GM12878 (cell line): Measurements from ENCODE around the gene ZNF483. TPM values are rescaled to one million over a fixed set of nuclear protein-coding genes. Genes with fewer than 3 reads are reported as not detected.

ENCODE experiments used
- ATAC-seq: fragments of 200-7000 bp; cut with Tn5 transposase; 3 replicates; pipeline ENCODE4 v1.9.1; 2020; ENCODE audit warnings: mild to moderate bottlenecking, moderate library complexity
- BruUV-seq: library from RNA; stranded (reverse); fragments of 400-500 nt; replicated peaks from 2 replicates; lab custom pipeline; 2021; lab: Mats Ljungman, UMichigan
- CTCF ChIA-PET: fragments of 300-600 bp; sonication (Branson Sonifier 250); formaldehyde crosslinking; extraction: SDS; loops from one replicate; lab custom pipeline; 2021; ENCODE audit warnings: inconsistent platforms; lab: Yijun Ruan, JAX
- POLR2A ChIA-PET: fragments of 350-600 bp; formaldehyde crosslinking; extraction: SDS; loops from one replicate; lab custom pipeline; 2021; ENCODE audit warnings: inconsistent platforms; lab: Charles Lee
- RAD21 ChIA-PET: fragments of 300-600 bp; sonication (Branson Sonifier 250); formaldehyde crosslinking; loops from one replicate; lab custom pipeline; 2023; ENCODE audit warnings: antibody characterized with exemption; ENCODE audit not compliant: unreplicated experiment; lab: Charles Lee
- SMC1A ChIA-PET: fragments of 300-600 bp; sonication (Branson Sonifier 250); formaldehyde crosslinking; loops from one replicate; lab custom pipeline; 2023; ENCODE audit not compliant: unreplicated experiment, uncharacterized antibody; lab: Charles Lee
- DNase-seq: peaks from one replicate; pipeline ENCODE4 v3.0.0-alpha.2; 2011; ENCODE audit warnings: low read depth, low spot score
- FAIRE-seq: peaks from 3 replicates; lab custom pipeline; 2011; peaks lifted over from hg19 to GRCh38; lab: Jason Lieb, UNC
- H2AFZ ChIP-seq: 2 replicates; pipeline ENCODE4 v1.6.0; 2011; ENCODE audit warnings: low read depth, low read length, control low read depth; ENCODE audit not compliant: control insufficient read depth
- H3K27ac ChIP-seq: 2 replicates; pipeline ENCODE4 v1.5.1; 2011; ENCODE audit warnings: control low read depth; ENCODE audit not compliant: control insufficient read depth, insufficient read depth
- H3K27me3 ChIP-seq, 2 experiments: replicated peaks in 1 of 2; 2 replicates each; pipeline versions ENCODE4 v1.6.0 to v1.6.1; 2011; ENCODE audit warnings: low read length in 1 of 2; ENCODE audit not compliant: control insufficient read depth in 2 of 2, insufficient read depth in 2 of 2
- H3K36me3 ChIP-seq, 2 experiments: 2 replicates each; pipeline ENCODE4 v1.5.1; 2011; ENCODE audit warnings: low read length in 1 of 2; ENCODE audit not compliant: control insufficient read depth in 2 of 2, insufficient read depth in 2 of 2
- H3K4me1 ChIP-seq: 2 replicates; pipeline ENCODE4 v1.6.1; 2011; ENCODE audit warnings: mild to moderate bottlenecking, low read length, moderate library complexity, mixed read lengths; ENCODE audit not compliant: control insufficient read depth, insufficient read depth
- H3K4me2 ChIP-seq: 2 replicates; pipeline ENCODE4 v1.6.0; 2011; ENCODE audit warnings: control low read depth; ENCODE audit not compliant: control insufficient read depth, insufficient read depth
- H3K4me3 ChIP-seq: fragments of 200-600 bp; sonication (generic); 2 replicates; pipeline ENCODE4 v1.5.1; 2016
- H3K79me2 ChIP-seq: 2 replicates; pipeline ENCODE4 v1.6.0; 2011; ENCODE audit warnings: low read length; ENCODE audit not compliant: control insufficient read depth, insufficient read depth
- H3K9ac ChIP-seq: 2 replicates; pipeline ENCODE4 v1.8.0; 2011; ENCODE audit warnings: low read length, control low read depth, mixed read lengths; ENCODE audit not compliant: control insufficient read depth, insufficient read depth
- H3K9me3 ChIP-seq: replicated peaks from 3 replicates; pipeline ENCODE4 v1.5.1; 2011; ENCODE audit warnings: mild to moderate bottlenecking, low read length; ENCODE audit not compliant: control insufficient read depth, insufficient read depth
- H4K20me1 ChIP-seq: 2 replicates; pipeline ENCODE4 v1.6.0; 2011; ENCODE audit not compliant: control insufficient read depth, insufficient read depth
- ASH2L ChIP-seq: fragments of 300-600, 200-600 bp; sonication (generic); IDR thresholded peaks from 2 replicates; pipeline ENCODE4 v1.6.1; 2017; ENCODE audit warnings: low read depth, mild to moderate bottlenecking, borderline replicate concordance
- BMI1 ChIP-seq: fragments of 450-650 bp; IDR thresholded peaks from 2 replicates; pipeline ENCODE4 v1.6.1; 2016; ENCODE audit warnings: mild to moderate bottlenecking, moderate library complexity, borderline replicate concordance
- CBFB ChIP-seq: IDR thresholded peaks from 2 replicates; pipeline ENCODE4 v1.6.1; 2016; ENCODE audit warnings: antibody characterized with exemption, low read depth
- CEBPB ChIP-seq, 2 experiments: fragments of 150-350 bp in 1 of 2; IDR thresholded peaks; 2 replicates each; pipeline ENCODE4 v1.6.1; 2012 to 2014; ENCODE audit warnings: low read depth in 2 of 2, low read length in 2 of 2, borderline replicate concordance in 1 of 2, inconsistent platforms in 1 of 2
- DPF2 ChIP-seq: fragments of 450-650 bp; IDR thresholded peaks from 2 replicates; pipeline ENCODE4 v1.6.1; 2017; ENCODE audit warnings: mild to moderate bottlenecking
- FOS ChIP-seq: IDR thresholded peaks from 3 replicates; pipeline ENCODE4 v1.6.1; 2011; ENCODE audit warnings: borderline replicate concordance; ENCODE audit not compliant: insufficient read length; ENCODE audit errors: extremely low read depth
- HDGF ChIP-seq: fragments of 450-650 bp; IDR thresholded peaks from 2 replicates; pipeline ENCODE4 v1.6.1; 2016; ENCODE audit warnings: antibody characterized with exemption
- KDM1A ChIP-seq: fragments of 200-600 bp; sonication (generic); IDR thresholded peaks from 2 replicates; pipeline ENCODE4 v1.6.1; 2016; ENCODE audit warnings: borderline replicate concordance
- NFYA ChIP-seq: IDR thresholded peaks from 2 replicates; pipeline ENCODE4 v1.6.1; 2011; ENCODE audit warnings: low read depth, mild to moderate bottlenecking, low read length, improper control_type of control experiment, borderline replicate concordance
- POLR2A ChIP-seq: IDR thresholded peaks from 2 replicates; pipeline ENCODE4 v1.6.1; 2011; ENCODE audit warnings: low read depth, mild to moderate bottlenecking, low read length
- POLR2AphosphoS5 ChIP-seq: IDR thresholded peaks from 2 replicates; pipeline ENCODE4 v1.6.1; 2011; ENCODE audit warnings: mild to moderate bottlenecking, low read length, inconsistent platforms
- TCF12 ChIP-seq: IDR thresholded peaks from 2 replicates; pipeline ENCODE4 v1.6.1; 2011; ENCODE audit warnings: low read depth, mild to moderate bottlenecking, low read length
- whole genome bisulfite sequencing: methylation state at CpG from one replicate; pipeline ENCODE4 v1.1.6; 2016; ENCODE audit warnings: low lambda C conversion rate; ENCODE audit not compliant: insufficient replicate concordance, insufficient coverage; ENCODE audit errors: missing lambda C conversion rate; 5-methylcytosine and 5-hydroxymethylcytosine counted together
- in situ Hi-C: fragments of 300-500 bp; cut with MboI; formaldehyde crosslinking; loops from 9 replicates; pipeline ENCODE4 v1.14.3; 2018; ENCODE audit warnings: mixed read lengths
- intact Hi-C: fragments of 100-400 bp; cut with micrococcal nuclease; formaldehyde crosslinking; loops from one replicate; pipeline ENCODE4 v1.14.2; 2022; ENCODE audit not compliant: unreplicated experiment
- polyA plus RNA-seq, 11 experiments: library from polyadenylated mRNA; depleted of rRNA in 4 of 11; unstranded in 6 of 11; stranded (reverse) in 5 of 11; fragments of >200 nt; fragmentation: Nextera tagmentation in 4 of 11; fragmentation: Illumina TruSeq in 1 of 11; extraction: Ambion mirVana in 4 of 11; extraction: Trizol in 1 of 11; gene quantifications; 1 replicate in 1 of 11; 2 replicates in 10 of 11; pipeline versions ENCODE4 v1.2.1 to v1.2.3, GENCODE V29; 2011 to 2016; ENCODE audit warnings: inconsistent platforms in 2 of 11, missing spikeins in 2 of 11, low read depth in 1 of 11
- total RNA-seq, 4 experiments: library from RNA; depleted of rRNA in 3 of 4; stranded (reverse); fragments of >200 nt in 3 of 4; fragmentation: Illumina TruSeq in 1 of 4; extraction: Trizol in 1 of 4; gene quantifications; 2 replicates each; pipeline versions ENCODE4 v1.2.1 to v1.2.3, GENCODE V29; 2013 to 2021
- TF ChIP-seq, protein P1 (sequence below): fragments of 450-650 bp; formaldehyde crosslinking; IDR thresholded peaks from 2 replicates; pipeline ENCODE4 v1.5.0; 2022; ENCODE audit warnings: mild to moderate bottlenecking, missing genetic modification characterization

Gene ZNF483
- total and polyA plus RNA-seq, 10 of the 15 experiments (the other 5 are each of a cell fraction or from before 2014, with no cell fraction given): 0.03 to 0.76 (median 0.26) TPM; not detected in 1

DNA sequence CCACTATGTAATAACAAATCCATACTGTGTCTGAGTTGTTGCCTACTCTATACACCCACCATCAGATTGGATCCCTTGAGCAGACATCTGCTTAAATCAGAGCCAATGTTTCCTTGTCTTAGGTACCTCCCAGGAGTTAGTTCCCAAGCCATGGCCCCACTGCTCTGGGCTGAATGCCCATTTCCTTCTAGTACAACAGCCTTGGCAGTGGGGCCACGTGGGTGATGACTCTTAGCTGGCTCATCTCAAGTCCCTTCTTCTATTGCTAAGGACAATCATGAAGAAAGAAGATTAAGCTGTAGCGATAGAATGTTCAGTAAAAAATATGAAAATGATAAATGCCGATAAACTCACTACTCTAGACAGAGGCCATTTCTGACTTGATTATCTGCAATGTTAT, 57.9 kb downstream of the ZNF483 start:
- H3K4me1 ChIP-seq: no peaks in the 10 kb centered on the region
- DNase-seq: no peak
- no peak overlapping the region for H3K4me2 ChIP-seq
- RAD21 ChIA-PET: no interaction called here
- CTCF ChIA-PET: interaction anchor here (0.6 kb wide), 1 partner anchor 1284 kb away, joined by 3 read pairs; no protein-coding TSS in a partner anchor
- SMC1A ChIA-PET: interaction anchor here (0.6 to 0.9 kb wide), 2 partner anchors 10 to 11 kb away, joined by 3 read pairs; no protein-coding TSS in a partner anchor
- no peak overlapping the region for H2AFZ ChIP-seq
- no peak overlapping the region for H3K9ac ChIP-seq
- 67% methylated on average over 3 of the region's 3 CpGs for WGBS
- POLR2A ChIA-PET: interaction anchor here (0.6 kb wide), 1 partner anchor 39 kb away, joined by 4 read pairs; no protein-coding TSS in a partner anchor
- H3K79me2 ChIP-seq: no peaks in the 10 kb centered on the region
- H3K27ac ChIP-seq: no peak overlapping the region
- no peaks in the 10 kb centered on the region for H3K36me3 ChIP-seq
- H3K4me3 ChIP-seq: no peak overlapping the region
- in situ Hi-C loops: no loop called here
- ATAC-seq: no peak
- no peak for TF ChIP-seq BMI1
- TF ChIP-seq ASH2L: no peak
- TF ChIP-seq DPF2: no peak
- no peak for TF ChIP-seq CEBPB (IDR thresholded peaks at IDR 0.05; ENCODE audit: borderline replicate concordance in 1 of 2, low read depth in 2 of 2, low read length in 2 of 2)
- TF ChIP-seq, protein P1, sequence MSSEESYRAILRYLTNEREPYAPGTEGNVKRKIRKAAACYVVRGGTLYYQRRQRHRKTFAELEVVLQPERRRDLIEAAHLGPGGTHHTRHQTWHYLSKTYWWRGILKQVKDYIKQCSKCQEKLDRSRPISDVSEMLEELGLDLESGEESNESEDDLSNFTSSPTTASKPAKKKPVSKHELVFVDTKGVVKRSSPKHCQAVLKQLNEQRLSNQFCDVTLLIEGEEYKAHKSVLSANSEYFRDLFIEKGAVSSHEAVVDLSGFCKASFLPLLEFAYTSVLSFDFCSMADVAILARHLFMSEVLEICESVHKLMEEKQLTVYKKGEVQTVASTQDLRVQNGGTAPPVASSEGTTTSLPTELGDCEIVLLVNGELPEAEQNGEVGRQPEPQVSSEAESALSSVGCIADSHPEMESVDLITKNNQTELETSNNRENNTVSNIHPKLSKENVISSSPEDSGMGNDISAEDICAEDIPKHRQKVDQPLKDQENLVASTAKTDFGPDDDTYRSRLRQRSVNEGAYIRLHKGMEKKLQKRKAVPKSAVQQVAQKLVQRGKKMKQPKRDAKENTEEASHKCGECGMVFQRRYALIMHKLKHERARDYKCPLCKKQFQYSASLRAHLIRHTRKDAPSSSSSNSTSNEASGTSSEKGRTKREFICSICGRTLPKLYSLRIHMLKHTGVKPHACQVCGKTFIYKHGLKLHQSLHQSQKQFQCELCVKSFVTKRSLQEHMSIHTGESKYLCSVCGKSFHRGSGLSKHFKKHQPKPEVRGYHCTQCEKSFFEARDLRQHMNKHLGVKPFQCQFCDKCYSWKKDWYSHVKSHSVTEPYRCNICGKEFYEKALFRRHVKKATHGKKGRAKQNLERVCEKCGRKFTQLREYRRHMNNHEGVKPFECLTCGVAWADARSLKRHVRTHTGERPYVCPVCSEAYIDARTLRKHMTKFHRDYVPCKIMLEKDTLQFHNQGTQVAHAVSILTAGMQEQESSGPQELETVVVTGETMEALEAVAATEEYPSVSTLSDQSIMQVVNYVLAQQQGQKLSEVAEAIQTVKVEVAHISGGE (CRISPR knock-in tag): no peak
- no peak for TF ChIP-seq FOS
- TF ChIP-seq POLR2A: no peak
- no peak for TF ChIP-seq KDM1A
- no peak for TF ChIP-seq CBFB
- no peak for TF ChIP-seq POLR2AphosphoS5
- no peak for TF ChIP-seq HDGF
- TF ChIP-seq NFYA: no peak
- TF ChIP-seq TCF12: no peak
- H3K27me3 ChIP-seq: no peaks in the 10 kb centered on the region
- FAIRE-seq: no peak
- no peaks in the 10 kb centered on the region for H4K20me1 ChIP-seq
- H3K9me3 ChIP-seq: no peaks in the 10 kb centered on the region
- BruUV-seq: no TSS peak
- intact Hi-C loops: no loop called here
